ENCODE measurements around the gene RPAIN.

Gene RPAIN

DNA sequence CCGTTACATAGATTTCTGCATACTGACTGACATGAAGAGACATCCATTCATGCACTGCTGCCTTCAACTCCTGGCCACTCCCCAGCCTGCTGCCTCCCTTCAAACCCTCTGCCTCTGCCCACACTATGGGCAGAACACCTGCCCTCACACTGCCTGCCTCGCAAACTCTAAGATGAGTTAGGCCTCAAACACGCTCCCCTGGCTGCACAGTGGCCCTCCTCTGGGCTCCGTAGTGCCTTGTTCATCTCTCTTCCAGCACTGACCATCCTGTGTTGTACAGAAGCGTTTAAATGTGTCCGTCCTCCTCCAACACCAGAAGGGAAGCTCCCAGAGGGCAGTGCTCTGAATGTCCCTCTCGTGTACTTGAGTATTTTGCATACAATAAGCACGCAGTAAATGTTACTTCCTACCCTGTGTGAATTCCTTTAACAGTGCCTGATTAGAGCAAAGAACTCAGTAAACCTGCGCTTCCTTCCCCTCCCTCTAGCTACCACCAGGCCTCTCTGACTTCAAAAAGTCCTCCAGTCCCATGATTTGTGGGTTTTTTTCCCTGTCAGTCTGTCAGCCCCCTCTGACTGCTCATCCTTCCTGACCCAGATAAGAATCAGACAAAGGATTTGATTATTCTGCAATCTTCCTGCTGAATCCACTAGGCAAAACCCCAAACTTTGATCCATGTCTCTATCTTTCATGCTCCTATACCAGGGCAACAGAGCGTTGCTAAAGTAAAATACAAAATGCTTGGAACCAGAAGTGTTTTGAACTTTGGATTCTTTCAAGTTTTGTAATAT, 44.9 kb downstream of the RPAIN start:
- Histone ChIP-seq H2AFZ (ENCODE audit: insufficient read depth, low read length, poor library complexity) (no peak overlapping the region), H4K8ac (ENCODE audit: low read depth, low read length) (no peak overlapping the region), H4K91ac (ENCODE audit: low read depth, low read length) (no peak overlapping the region), H3K79me1 (ENCODE audit: low read length) (peaks cover 3% of the 10 kb centered on the region), H3K9me3 (ENCODE audit: insufficient read depth, low read depth, low read length) (no peaks in the 10 kb centered on the region), H3K27me3 (ENCODE audit: insufficient read depth, low read length) (no peaks in the 10 kb centered on the region), H2AK5ac (ENCODE audit: low read length) (no peak overlapping the region), H3K36me3 (ENCODE audit: control insufficient read depth in 1 of 2, insufficient read depth in 2 of 2, low read length in 2 of 2) (peaks cover 7 to 9% of the 10 kb centered on the region in 2 experiments), H4K12ac (ENCODE audit: low read depth, low read length) (no peak overlapping the region), H3K23ac (ENCODE audit: low read length) (no peak overlapping the region), H3K4me1 (ENCODE audit: control insufficient read depth in 1 of 2, insufficient read depth in 2 of 2, low read length in 2 of 2) (peaks cover 4% of the 10 kb centered on the region in 2 experiments), H3K14ac (ENCODE audit: low read length) (no peak overlapping the region), H2BK120ac (ENCODE audit: insufficient read depth, low read length, poor library complexity) (no peak overlapping the region), H3K4me3 (ENCODE audit: low read depth, low read length) (no peak overlapping the region), H3K9ac (ENCODE audit: low read length) (no peak overlapping the region), H3K4me2 (ENCODE audit: low read length) (no peak overlapping the region), H3K4ac (ENCODE audit: low read depth, low read length) (peak overlapping the region; percentile 54), H2BK12ac (ENCODE audit: low read length) (no peak overlapping the region), H3K79me2 (ENCODE audit: control insufficient read depth, insufficient read depth, low read length, poor library complexity) (peaks cover 10% of the 10 kb centered on the region), H2BK5ac (ENCODE audit: low read depth, low read length, poor library complexity) (no peak overlapping the region), H3K27ac (ENCODE audit: low read depth, low read length) (no peak overlapping the region), H3K18ac (ENCODE audit: low read length) (no peak overlapping the region)
- no peak for DNase-seq
- no CpG with 5 or more reads among the region's 10 CpGs for WGBS (ENCODE audit: extremely low coverage, insufficient coverage, insufficient read length)

DNA sequence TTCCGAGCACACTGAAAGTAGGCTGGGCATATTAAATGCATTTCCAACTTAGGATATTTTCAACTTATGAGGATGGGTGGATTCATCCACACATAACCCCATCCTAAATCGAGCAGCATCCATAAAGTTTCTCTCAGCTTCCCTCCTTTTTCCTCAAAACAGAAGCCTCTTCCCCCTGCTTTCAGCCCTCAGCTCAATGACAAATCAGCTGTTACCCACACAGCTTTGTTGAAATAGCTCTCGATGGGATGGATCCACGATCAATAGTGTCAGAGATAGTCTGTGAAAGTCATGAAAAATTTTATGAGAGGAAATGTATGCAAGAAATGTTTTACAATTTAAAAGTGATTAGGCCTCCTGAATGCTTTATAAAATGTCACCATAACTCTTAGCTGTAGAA, 46.3 kb downstream of the RPAIN start:
- Histone ChIP-seq H3K14ac (ENCODE audit: low read length) (no peak overlapping the region), H2AFZ (ENCODE audit: insufficient read depth, low read length, poor library complexity) (no peak overlapping the region), H4K91ac (ENCODE audit: low read depth, low read length) (no peak overlapping the region), H3K27me3 (ENCODE audit: insufficient read depth, low read length) (no peaks in the 10 kb centered on the region), H3K4me1 (ENCODE audit: control insufficient read depth in 1 of 2, insufficient read depth in 2 of 2, low read length in 2 of 2) (peaks cover 4% of the 10 kb centered on the region in 2 experiments), H2AK5ac (ENCODE audit: low read length) (no peak overlapping the region), H2BK120ac (ENCODE audit: insufficient read depth, low read length, poor library complexity) (no peak overlapping the region), H2BK5ac (ENCODE audit: low read depth, low read length, poor library complexity) (no peak overlapping the region), H4K12ac (ENCODE audit: low read depth, low read length) (no peak overlapping the region), H2BK12ac (ENCODE audit: low read length) (no peak overlapping the region), H3K36me3 (ENCODE audit: control insufficient read depth in 1 of 2, insufficient read depth in 2 of 2, low read length in 2 of 2) (peaks cover 4 to 5% of the 10 kb centered on the region in 2 experiments), H3K4me2 (ENCODE audit: low read length) (no peak overlapping the region), H3K9ac (ENCODE audit: low read length) (no peak overlapping the region), H3K79me1 (ENCODE audit: low read length) (peaks cover 3% of the 10 kb centered on the region), H3K27ac (ENCODE audit: low read depth, low read length) (no peak overlapping the region), H3K23ac (ENCODE audit: low read length) (no peak overlapping the region), H3K9me3 (ENCODE audit: insufficient read depth, low read depth, low read length) (no peaks in the 10 kb centered on the region), H3K18ac (ENCODE audit: low read length) (no peak overlapping the region), H3K4ac (ENCODE audit: low read depth, low read length) (peak overlapping the region; percentile 39), H3K79me2 (ENCODE audit: control insufficient read depth, insufficient read depth, low read length, poor library complexity) (peaks cover 10% of the 10 kb centered on the region), H3K4me3 (ENCODE audit: low read depth, low read length) (no peak overlapping the region), H4K8ac (ENCODE audit: low read depth, low read length) (no peak overlapping the region)
- DNase-seq, result no peak
- WGBS (ENCODE audit: extremely low coverage, insufficient coverage, insufficient read length), result no CpG with 5 or more reads among the region's 4 CpGs

DNA sequence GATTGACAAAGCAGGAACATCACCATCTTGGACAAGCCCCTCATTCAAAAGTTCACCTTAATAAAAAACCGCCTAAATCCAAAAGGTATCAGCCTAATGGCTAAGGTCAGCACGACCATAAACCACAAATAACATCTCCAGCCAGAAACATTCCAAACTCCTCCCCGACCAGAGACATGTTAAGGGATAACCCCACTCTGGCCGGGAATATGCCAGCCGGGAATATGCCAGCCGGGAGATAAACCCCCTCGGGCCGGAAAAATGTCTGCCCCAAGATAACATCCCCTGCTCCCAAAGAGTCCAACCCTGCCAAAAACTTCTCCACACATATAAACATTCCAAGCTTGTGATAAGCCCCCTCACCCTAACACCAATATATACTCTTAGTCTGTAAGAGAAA, 47.4 kb downstream of the RPAIN start:
- no CpG with 5 or more reads among the region's 8 CpGs for WGBS (ENCODE audit: extremely low coverage, insufficient coverage, insufficient read length)
- H4K8ac ChIP-seq (ENCODE audit: low read depth, low read length), result no peak overlapping the region
- no peak overlapping the region for H3K4me3 ChIP-seq (ENCODE audit: low read depth, low read length)
- no peak overlapping the region for H4K12ac ChIP-seq (ENCODE audit: low read depth, low read length)
- no peaks in the 10 kb centered on the region for H3K9me3 ChIP-seq (ENCODE audit: insufficient read depth, low read depth, low read length)
- H2AFZ ChIP-seq (ENCODE audit: insufficient read depth, low read length, poor library complexity), result no peak overlapping the region
- no peak overlapping the region for H3K23ac ChIP-seq (ENCODE audit: low read length)
- H3K4me1 ChIP-seq (ENCODE audit: control insufficient read depth in 1 of 2, insufficient read depth in 2 of 2, low read length in 2 of 2), result peaks cover 4% of the 10 kb centered on the region in 2 experiments
- no peak overlapping the region for H2AK5ac ChIP-seq (ENCODE audit: low read length)
- H2BK12ac ChIP-seq (ENCODE audit: low read length), result no peak overlapping the region
- H3K27me3 ChIP-seq (ENCODE audit: insufficient read depth, low read length), result no peaks in the 10 kb centered on the region
- H3K36me3 ChIP-seq (ENCODE audit: control insufficient read depth in 1 of 2, insufficient read depth in 2 of 2, low read length in 2 of 2), result peaks cover 3 to 4% of the 10 kb centered on the region in 2 experiments
- H3K18ac ChIP-seq (ENCODE audit: low read length), result no peak overlapping the region
- H2BK120ac ChIP-seq (ENCODE audit: insufficient read depth, low read length, poor library complexity), result no peak overlapping the region
- no peak overlapping the region for H4K91ac ChIP-seq (ENCODE audit: low read depth, low read length)
- DNase-seq, result no peak
- H2BK5ac ChIP-seq (ENCODE audit: low read depth, low read length, poor library complexity), result no peak overlapping the region
- H3K9ac ChIP-seq (ENCODE audit: low read length), result no peak overlapping the region
- peak overlapping the region; percentile 40 for H3K4ac ChIP-seq (ENCODE audit: low read depth, low read length)
- no peak overlapping the region for H3K27ac ChIP-seq (ENCODE audit: low read depth, low read length)
- H3K79me2 ChIP-seq (ENCODE audit: control insufficient read depth, insufficient read depth, low read length, poor library complexity), result peaks cover 10% of the 10 kb centered on the region
- H3K4me2 ChIP-seq (ENCODE audit: low read length), result peak overlapping the region; percentile 79
- H3K14ac ChIP-seq (ENCODE audit: low read length), result no peak overlapping the region
- peaks cover 3% of the 10 kb centered on the region for H3K79me1 ChIP-seq (ENCODE audit: low read length)

DNA sequence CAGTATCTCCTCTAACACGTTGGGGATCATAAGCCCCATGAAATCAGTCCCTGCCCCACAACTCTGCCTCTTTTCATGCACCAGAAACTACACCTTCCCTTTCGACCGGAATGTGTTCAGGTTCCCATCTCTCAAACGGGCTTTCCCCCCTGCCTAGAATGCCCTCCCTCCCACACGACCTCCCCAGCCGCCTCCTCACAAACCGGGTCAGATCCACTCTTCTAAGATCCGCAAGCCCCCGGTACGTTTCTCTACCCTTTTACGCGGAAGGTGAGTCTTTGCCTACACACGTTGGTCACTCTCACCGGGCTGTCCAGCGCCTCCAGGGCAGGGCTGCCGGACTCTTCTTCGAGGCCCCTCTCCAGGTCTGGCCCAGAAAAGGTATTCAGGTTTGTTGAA, 48.1 kb downstream of the RPAIN start:
- no peak overlapping the region for H3K27ac ChIP-seq (ENCODE audit: low read depth, low read length)
- H4K12ac ChIP-seq (ENCODE audit: low read depth, low read length), result peak overlapping the region; percentile 34
- H3K18ac ChIP-seq (ENCODE audit: low read length), result peak overlapping the region; percentile 12
- no peak overlapping the region for H3K23ac ChIP-seq (ENCODE audit: low read length)
- peaks cover 4% of the 10 kb centered on the region in 2 experiments for H3K4me1 ChIP-seq (ENCODE audit: control insufficient read depth in 1 of 2, insufficient read depth in 2 of 2, low read length in 2 of 2)
- H3K9me3 ChIP-seq (ENCODE audit: insufficient read depth, low read depth, low read length), result no peaks in the 10 kb centered on the region
- no peak overlapping the region for H2BK5ac ChIP-seq (ENCODE audit: low read depth, low read length, poor library complexity)
- no peaks in the 10 kb centered on the region for H3K27me3 ChIP-seq (ENCODE audit: insufficient read depth, low read length)
- no peak overlapping the region for H2AK5ac ChIP-seq (ENCODE audit: low read length)
- H2AFZ ChIP-seq (ENCODE audit: insufficient read depth, low read length, poor library complexity), result peak overlapping the region; percentile 57
- DNase-seq, result no peak
- H3K9ac ChIP-seq (ENCODE audit: low read length), result peak overlapping the region; percentile 78
- peaks cover 10% of the 10 kb centered on the region for H3K79me2 ChIP-seq (ENCODE audit: control insufficient read depth, insufficient read depth, low read length, poor library complexity)
- peak overlapping the region; percentile 79 for H3K4me2 ChIP-seq (ENCODE audit: low read length)
- peak overlapping the region; percentile 84 for H3K4me3 ChIP-seq (ENCODE audit: low read depth, low read length)
- peak overlapping the region; percentile 16 for H4K91ac ChIP-seq (ENCODE audit: low read depth, low read length)
- peak overlapping the region; percentile 8 for H3K14ac ChIP-seq (ENCODE audit: low read length)
- H3K79me1 ChIP-seq (ENCODE audit: low read length), result peaks cover 3% of the 10 kb centered on the region
- H4K8ac ChIP-seq (ENCODE audit: low read depth, low read length), result peak overlapping the region; percentile 56
- H3K36me3 ChIP-seq (ENCODE audit: control insufficient read depth in 1 of 2, insufficient read depth in 2 of 2, low read length in 2 of 2), result peaks cover 3 to 4% of the 10 kb centered on the region in 2 experiments
- H2BK120ac ChIP-seq (ENCODE audit: insufficient read depth, low read length, poor library complexity), result no peak overlapping the region
- no peak overlapping the region for H2BK12ac ChIP-seq (ENCODE audit: low read length)
- WGBS (ENCODE audit: extremely low coverage, insufficient coverage, insufficient read length), result no CpG with 5 or more reads among the region's 17 CpGs
- no peak overlapping the region for H3K4ac ChIP-seq (ENCODE audit: low read depth, low read length)

All from trophoblast cell (in vitro differentiated cells and primary cell).